C4-2B (cell line): ENCODE measurements around the gene ZSCAN4.

Experiments used
- ZFX ChIP-seq: fragments of 450-650 bp; IDR thresholded peaks from 2 replicates; pipeline ENCODE4 v1.6.1; 2017
- TF ChIP-seq, protein P1 (sequence below): fragments of 450-650 bp; conservative IDR thresholded peaks from 2 replicates; pipeline ENCODE4 v1.5.1; 2017; ENCODE audit warnings: mild to moderate bottlenecking

DNA sequence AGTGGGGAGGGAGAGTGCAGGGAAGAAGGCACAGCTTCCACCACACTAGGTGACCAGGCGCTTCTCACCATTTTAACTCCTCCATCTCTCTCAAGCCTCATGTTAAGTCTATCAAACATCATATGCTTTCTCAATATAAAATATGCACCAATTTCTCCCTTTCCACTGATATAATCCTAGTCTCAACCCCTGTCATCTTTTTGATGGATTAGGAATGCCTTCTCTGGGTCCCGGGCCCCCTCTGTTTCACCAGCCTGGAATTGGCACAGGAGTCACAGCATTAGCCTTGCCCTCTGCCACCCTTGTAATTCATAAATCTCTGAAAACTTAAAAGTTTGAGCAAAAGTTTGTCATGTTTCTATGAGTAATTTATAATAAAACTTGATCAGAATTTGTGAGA, at the start of gene ZSCAN4:
- TF ChIP-seq, protein P1, sequence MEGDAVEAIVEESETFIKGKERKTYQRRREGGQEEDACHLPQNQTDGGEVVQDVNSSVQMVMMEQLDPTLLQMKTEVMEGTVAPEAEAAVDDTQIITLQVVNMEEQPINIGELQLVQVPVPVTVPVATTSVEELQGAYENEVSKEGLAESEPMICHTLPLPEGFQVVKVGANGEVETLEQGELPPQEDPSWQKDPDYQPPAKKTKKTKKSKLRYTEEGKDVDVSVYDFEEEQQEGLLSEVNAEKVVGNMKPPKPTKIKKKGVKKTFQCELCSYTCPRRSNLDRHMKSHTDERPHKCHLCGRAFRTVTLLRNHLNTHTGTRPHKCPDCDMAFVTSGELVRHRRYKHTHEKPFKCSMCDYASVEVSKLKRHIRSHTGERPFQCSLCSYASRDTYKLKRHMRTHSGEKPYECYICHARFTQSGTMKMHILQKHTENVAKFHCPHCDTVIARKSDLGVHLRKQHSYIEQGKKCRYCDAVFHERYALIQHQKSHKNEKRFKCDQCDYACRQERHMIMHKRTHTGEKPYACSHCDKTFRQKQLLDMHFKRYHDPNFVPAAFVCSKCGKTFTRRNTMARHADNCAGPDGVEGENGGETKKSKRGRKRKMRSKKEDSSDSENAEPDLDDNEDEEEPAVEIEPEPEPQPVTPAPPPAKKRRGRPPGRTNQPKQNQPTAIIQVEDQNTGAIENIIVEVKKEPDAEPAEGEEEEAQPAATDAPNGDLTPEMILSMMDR, result no peak
- TF ChIP-seq ZFX, result no peak
